AG04450 (cell line): Measurements from ENCODE around the gene RASSF7. TPM values are rescaled to one million over a fixed set of nuclear protein-coding genes. Genes with fewer than 3 reads are reported as not detected.

ENCODE experiments used
- CTCF ChIA-PET: fragments of 300-600, 350-600 bp; formaldehyde crosslinking; extraction: SDS; loops from one replicate; lab custom pipeline; 2022; ENCODE audit warnings: antibody characterized with exemption, inconsistent platforms; lab: Charles Lee
- POLR2A ChIA-PET: fragments of 350-600 bp; formaldehyde crosslinking; extraction: SDS; loops from one replicate; lab custom pipeline; 2021; ENCODE audit warnings: antibody characterized with exemption, inconsistent platforms; lab: Yijun Ruan, JAX
- DNase-seq: peaks from one replicate; pipeline ENCODE4 v3.0.0-alpha.2; 2011; ENCODE audit warnings: low read depth, low spot score
- H3K27ac ChIP-seq: one replicate; pipeline ENCODE4 v1.5.1; 2012; ENCODE audit warnings: low read depth, low read length, control low read depth
- H3K27me3 ChIP-seq: one replicate; pipeline ENCODE4 v1.6.0; 2012; ENCODE audit warnings: low read length; ENCODE audit not compliant: control insufficient read depth, insufficient read depth
- H3K4me3 ChIP-seq: 2 replicates; pipeline ENCODE4 v1.5.1; 2011; ENCODE audit warnings: mild to moderate bottlenecking, low read depth, low read length, control low read depth
- H3K9me3 ChIP-seq: 2 replicates; pipeline ENCODE4 v1.5.1; 2012; ENCODE audit warnings: low read length; ENCODE audit not compliant: control insufficient read depth, insufficient read depth
- CTCF ChIP-seq: IDR thresholded peaks from 2 replicates; pipeline ENCODE4 v1.5.1; 2011; ENCODE audit warnings: low read depth, low read length, control low read depth, inconsistent platforms
- polyA plus RNA-seq: library from polyadenylated mRNA; depleted of rRNA; stranded (reverse); fragments of >200 nt; gene quantifications from 2 replicates; pipeline ENCODE4 v1.2.3, GENCODE V29; 2011

Gene RASSF7
- polyA plus RNA-seq, 1 experiment = 2.5 TPM

GRCh38 chr11:526192-526591 is 34.6 kb upstream of the RASSF7 start:
- Histone ChIP-seq H3K4me3 (no peak overlapping the region), H3K9me3 (no peaks in the 10 kb centered on the region; the same call in 1 of the 2 replicates), H3K27ac (no peak overlapping the region), H3K27me3 (no peaks in the 10 kb centered on the region)
- no peak for DNase-seq
- POLR2A ChIA-PET = no interaction called here
- CTCF ChIA-PET = no interaction called here
- no peak for TF ChIP-seq CTCF

GRCh38 chr11:528166-528814 is 32.5 kb upstream of the RASSF7 start:
- no peaks in the 10 kb centered on the region; the same call in 1 of the 2 replicates for H3K9me3 ChIP-seq
- no peaks in the 10 kb centered on the region for H3K27me3 ChIP-seq
- H3K27ac ChIP-seq = no peak overlapping the region
- ChIA-PET POLR2A (no interaction called here), CTCF (interaction anchor here (1.0 kb wide), 1 partner anchor 9 kb away, joined by 4 read pairs; no protein-coding TSS in a partner anchor)
- no peak overlapping the region for H3K4me3 ChIP-seq
- no peak for TF ChIP-seq CTCF
- no peak for DNase-seq

GRCh38 chr11:528815-529727 is 31.7 kb upstream of the RASSF7 start:
- no peak overlapping the region for H3K4me3 ChIP-seq
- H3K27me3 ChIP-seq = no peaks in the 10 kb centered on the region
- no peaks in the 10 kb centered on the region; the same call in 1 of the 2 replicates for H3K9me3 ChIP-seq
- no peak for DNase-seq
- TF ChIP-seq CTCF = no peak
- H3K27ac ChIP-seq = no peak overlapping the region
- POLR2A ChIA-PET = no interaction called here
- CTCF ChIA-PET = no interaction called here

- H3K27me3 ChIP-seq = no peaks in the 10 kb centered on the region
- no peak overlapping the region for H3K4me3 ChIP-seq
- ChIA-PET CTCF (no interaction called here), POLR2A (no interaction called here)
- H3K27ac ChIP-seq = no peak overlapping the region
- no peak for TF ChIP-seq CTCF
- H3K9me3 ChIP-seq = no peaks in the 10 kb centered on the region; the same call in 1 of the 2 replicates
- DNase-seq = no peak
These were observed 30.9 kb upstream of the RASSF7 start for GRCh38 chr11:529728-530411.
